GM19467 (cell line): ENCODE results near the gene CRISP1.
"Not testable (repeated sequence)": the region's sequence is repeated elsewhere in the genome, so short reads cannot be mapped to it uniquely, and the experiment has no call there.

Source experiments
- ATAC-seq: cut with Tn5 transposase; IDR thresholded peaks from one replicate; pipeline ENCODE4 v1.9.1; 2021; ENCODE audit warnings: mild to moderate bottlenecking, moderate library complexity; ENCODE audit not compliant: unreplicated experiment

CRISP1 gene

DNA sequence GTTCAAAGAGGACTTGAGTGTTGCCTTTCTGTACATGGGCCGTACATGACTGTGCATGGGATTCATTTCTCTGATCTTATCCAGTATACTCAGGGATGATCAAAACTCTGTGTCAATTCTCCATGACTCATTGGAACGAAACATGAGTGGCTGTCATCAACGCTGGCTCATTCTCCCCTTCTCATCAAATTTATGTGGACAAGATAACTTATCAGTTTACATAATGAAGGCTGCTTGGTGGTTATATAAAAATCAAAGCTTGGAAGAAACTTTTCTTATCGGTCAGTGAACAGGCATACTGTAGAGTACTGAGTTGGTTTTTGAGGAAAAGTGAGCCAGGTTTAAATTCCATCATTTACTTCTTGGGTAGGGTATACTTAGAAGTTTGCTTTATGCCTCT is 24.9 kb downstream of the CRISP1 start:
- ATAC-seq: no peak

DNA sequence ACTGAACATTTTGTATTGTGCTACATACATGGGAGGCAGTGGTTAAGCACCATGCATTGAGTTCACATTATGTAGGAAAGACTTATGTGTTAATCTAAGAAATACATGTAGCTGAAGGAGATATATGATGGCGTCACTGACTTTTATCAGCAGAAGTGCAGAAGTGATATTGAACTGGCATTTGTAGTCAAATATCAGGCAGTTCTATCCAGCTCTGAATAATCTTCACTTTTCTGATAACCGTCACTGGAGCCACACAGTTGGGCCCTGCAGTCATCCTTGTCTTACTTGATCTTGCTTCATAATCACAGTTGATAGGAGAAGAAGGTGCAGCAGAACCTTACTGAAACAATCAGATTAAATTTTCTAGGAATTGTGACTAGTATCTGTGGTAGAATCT is 26.4 kb downstream of the CRISP1 start:
- ATAC-seq: no peak

DNA sequence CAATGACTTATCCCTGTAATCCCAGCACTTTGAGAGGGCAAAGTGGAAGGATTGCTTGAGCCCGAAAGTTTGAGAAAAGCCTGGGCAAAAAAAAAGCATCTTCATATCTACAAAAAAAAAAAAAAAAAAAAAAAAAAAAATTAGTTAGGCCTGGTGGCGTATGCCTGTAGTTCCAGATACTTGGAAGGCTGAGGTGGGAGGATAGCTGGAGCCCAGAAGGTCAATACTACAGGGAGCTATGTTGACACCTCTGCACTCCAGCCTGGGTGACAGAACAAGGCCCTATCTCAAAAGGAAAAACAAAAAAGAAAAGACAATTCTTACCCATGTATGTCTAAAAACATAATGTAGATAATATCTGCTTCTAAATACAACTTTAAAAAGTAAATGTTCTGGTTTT is 27.2 kb downstream of the CRISP1 start:
- ATAC-seq: no peak

DNA sequence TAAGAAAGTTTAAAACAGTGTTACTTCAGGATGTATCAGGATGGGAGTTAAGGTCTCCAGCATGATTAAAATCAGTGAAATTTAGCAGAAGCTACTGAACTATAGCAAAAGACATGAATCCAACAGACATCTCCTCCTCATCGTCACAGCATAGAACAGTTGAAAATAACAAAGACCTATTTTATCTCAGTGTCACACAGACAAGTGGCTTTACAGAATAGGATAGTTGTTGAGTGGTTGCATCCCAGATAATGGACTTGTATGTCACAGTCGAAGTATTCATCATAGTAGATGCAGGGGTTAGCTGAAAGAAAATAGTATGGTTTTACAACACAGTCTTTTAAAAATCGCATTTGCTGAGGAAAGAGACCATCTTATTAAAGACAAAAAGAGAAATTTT is 31.2 kb downstream of the CRISP1 start:
- no peak for ATAC-seq

DNA sequence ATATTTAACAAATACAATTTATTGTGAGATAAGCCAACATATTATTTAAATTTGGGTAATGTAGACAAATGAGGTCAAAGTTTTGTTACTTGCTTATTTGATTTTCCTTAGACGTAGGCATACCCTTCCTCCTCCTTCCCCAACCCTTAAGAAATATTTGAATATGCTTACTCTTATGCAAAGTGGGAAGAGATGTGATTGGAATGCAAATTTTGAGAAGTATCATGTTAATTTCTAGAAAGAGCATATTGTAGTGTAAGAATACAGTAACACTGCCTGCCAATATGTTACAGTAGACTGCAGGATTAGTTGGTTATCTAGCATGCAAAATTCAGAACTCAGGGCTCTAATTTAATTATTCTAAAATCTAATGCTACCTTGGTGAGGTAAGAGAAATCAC is 32.9 kb downstream of the CRISP1 start:
- no peak for ATAC-seq

DNA sequence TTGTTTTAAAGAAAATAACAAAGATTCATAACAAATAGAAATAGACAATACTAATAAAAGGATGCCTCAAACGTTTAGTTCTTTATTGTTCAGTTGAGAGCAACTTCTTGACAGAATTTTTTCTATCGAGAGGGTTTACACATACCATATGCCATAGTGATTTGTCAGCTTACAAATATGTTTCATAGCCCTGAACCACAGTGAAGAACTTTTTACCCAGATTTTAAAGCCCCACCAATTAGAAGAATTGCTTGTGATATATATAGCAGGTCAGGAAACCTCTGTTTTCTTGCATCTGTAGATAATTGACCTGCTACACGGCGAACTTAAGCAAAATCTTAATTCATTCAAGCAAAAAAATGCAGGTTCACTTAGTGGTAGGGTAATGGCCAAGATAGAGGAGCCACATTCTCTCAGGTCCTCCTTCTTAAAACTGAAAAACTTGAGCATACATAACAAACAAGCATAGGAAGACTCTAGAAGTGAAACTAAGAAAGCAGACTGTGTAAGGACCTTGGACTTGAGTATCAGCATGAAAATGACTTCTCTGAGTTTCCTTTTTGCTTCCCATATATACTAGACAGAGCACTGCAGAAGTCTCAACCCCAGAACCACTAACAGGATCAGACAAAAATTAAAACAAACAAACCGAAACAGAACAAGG is 39.5 kb downstream of the CRISP1 start:
- peak; percentile 98 for ATAC-seq

DNA sequence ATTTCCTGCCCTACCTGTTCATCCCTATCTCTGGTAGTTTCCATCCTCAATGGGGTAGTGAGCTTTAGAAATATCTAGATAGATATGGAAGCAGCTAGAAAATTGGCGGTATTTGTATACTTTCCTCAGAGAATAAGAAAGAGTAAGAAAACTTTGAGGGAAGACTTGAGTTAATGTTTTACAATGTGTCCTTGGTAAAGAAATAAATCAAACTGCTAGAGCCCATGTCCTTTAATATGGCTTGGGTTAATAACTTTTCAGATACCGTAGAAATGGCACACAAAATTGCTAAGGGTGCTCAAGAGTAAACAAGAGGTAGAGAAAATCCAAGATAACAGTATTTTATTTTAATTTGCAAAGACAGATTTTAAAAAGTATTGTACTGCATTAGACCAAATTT is 51.2 kb downstream of the CRISP1 start:
- ATAC-seq: no peak

DNA sequence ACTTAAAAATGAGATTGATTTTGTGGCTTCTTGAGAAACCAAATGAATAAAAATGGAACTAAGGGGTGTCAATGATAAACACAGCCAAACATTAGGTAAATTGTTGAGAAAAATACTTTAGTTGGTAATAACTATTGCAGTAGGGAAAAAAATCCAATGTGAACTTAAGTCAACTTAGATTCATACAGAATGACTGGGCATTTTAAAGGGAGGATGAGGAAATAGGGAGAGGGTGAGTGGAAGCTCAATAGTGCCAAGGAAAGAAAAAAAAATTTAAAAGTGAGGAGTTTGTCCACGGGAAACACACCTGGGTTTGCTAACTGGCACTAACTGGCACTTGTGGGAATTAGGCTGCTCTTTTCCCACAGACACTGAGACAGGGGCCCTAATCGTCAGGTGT is 53.1 kb downstream of the CRISP1 start:
- no peak for ATAC-seq

DNA sequence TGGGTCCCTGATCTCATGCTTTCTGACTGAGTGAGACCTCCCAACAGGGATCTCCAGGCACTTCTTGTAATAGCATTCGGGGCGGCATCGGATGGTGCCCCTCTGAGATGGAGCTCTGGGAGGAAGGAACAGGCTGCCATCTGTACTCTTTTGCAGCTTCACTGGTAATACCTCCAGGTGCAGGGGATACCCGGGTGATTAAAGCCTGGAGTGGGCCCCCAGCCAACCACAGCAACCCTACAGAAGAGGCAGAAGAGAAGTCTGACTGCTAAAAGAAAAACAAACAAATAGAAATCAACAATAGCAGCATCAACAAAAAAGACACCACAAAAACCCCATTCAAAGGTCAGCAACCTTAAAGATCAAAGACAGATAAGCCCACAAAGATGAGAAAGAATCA is 60.2 kb downstream of the CRISP1 start:
- ATAC-seq: no peak

DNA sequence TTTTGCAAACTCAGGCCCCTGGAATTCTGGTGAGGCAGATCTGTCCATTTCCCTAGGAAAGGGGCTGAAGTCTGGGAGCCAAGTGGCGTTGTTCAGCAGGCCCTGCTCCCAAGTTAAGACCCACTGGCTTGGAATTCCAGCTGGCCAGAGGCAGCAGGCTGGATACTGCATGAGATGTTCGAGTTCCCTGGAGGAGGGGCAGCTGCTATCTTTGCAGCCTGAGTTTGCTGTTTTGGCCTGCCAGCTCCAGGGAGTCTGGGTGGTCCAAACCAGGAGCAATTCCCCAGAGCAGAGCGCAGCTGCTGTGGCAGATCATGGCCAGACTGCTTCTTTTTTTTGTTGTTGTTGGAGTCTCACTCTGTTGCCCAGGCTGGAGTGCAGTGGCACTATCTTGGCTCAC is 61.1 kb downstream of the CRISP1 start:
- ATAC-seq: no peak

DNA sequence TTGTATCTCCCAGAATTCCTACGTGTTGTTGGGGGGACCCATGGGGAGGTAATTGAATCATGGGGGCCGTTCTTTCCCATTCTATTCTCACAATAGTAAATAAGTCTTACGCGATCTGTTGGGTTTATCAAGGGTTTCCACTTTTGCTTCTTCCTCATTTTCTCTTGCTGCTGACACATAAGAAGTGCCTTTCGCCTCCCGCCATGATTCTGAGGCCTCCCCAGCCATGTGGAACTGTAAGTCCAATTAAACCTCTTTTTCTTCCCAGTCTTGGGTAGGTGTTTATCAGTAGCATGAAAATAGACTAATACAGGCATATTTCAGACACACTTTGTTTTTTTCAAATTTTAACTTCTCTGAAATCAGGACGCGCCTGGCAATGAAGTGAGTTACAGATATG is 64.8 kb downstream of the CRISP1 start:
- ATAC-seq: no peak

DNA sequence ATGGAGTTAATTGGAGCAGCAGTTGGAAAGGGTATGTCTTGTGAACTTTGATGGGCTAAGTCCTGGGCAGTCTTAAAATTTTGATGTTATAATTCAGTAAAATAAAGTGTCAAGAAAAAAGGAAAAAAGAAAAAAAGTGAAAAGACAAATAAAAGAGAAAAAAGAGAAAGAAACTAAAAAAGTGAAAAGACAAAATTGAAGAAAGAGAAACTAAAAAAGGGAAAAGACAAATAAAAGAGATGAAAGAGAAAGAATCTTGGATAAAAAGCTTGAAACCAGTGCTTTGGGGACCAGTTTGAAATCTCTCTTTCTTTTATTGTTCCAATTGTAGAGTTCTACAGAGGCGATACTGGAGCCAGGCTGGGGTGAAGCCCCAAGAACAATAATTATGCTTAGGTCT is 67.2 kb downstream of the CRISP1 start:
- ATAC-seq: no peak

DNA sequence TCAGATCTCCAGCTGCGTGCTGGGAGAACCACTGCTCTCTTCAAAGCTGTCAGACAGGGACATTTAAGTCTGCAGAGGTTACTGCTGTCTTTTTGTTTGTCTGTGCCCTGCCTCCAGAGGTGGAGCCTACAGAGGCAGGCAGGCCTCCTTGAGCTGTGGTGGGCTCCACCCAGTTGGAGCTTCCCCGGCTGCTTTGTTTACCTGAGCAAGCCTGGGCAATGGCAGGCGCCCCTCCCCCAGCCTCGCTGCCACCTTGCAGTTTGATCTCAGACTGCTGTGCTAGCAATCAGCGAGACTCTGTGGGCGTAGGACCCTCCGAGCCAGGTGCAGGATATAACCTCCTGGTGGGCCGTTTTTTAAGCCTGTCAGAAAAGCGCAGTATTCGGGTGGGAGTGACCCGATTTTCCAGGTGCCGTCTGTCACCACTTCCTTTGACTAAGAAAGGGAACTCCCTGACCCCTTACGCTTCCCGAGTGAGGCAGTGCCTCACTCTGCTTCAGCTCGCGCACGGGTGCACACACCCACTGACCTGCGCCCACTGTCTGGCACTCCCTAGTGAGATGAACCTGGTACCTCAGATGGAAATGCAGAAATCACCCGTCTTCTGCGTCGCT is 69.4 kb downstream of the CRISP1 start:
- not testable (repeated sequence) for ATAC-seq

DNA sequence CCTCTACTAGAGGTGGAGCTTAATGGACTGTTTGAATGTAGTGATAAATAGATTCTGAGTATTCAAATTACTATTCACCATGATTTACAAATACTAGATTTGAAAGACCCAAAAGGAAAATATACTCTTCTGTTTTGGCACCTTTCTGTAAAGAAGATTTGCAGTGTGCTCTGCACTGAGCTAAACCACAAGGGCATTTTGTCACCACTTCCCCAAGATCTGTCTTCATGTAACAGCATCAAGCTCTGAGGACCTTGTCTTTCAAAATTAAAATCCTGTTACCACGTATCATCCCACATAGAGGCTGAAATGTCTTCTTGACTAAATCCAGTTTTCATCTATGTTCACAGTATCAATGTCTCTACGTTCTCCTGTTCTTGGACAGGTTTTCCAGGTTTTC is 76.0 kb downstream of the CRISP1 start:
- no peak for ATAC-seq

DNA sequence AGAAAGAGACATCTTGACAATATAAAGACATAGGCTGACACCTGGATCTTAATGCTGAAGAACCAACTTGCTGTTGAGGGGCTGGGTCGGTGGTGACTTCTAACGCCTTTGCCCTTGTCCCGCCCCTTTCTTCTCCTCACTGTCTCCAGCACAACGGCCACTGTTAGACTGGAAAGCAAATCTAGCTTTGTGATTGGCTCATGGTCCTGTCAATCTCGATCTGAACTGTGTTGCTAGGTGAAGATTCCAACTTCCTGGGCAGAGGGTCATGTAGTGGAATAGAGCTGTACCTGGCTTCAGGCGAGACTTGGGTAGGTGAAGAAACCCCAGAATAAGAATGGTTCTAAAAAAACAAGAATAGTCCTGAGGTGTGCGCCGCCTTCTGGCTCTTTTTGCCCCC is 79.2 kb downstream of the CRISP1 start, which contains the start of gene PGK2:
TSS of gene PGK2 (minus strand) at position 110 of the 400 bp plus-strand sequence. CDS start at position 12, 98 bp downstream.
- no peak for ATAC-seq

DNA sequence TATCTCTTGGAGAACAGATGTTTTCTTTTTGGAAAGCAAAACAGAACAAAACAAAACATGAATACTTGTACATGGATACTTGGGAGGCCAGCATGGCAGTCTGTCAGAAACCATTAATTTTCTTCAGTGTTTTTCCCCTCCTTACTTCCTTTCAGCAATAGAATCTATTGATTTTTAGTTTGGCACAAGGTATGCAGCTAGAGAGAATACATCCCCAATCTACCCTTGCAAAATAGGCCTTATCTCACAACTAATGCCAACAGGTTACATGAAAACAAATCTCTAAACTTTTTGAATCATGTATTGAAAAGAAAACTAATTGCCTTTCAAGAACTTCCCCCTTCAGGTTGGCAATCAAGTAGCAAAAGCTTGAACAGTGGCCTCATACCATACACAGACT is 82.1 kb downstream of the CRISP1 start:
- ATAC-seq: no peak
